NT2/D1 (cell line): ENCODE results near the gene MRPL18.

Experiments
- YY1 ChIP-seq: IDR thresholded peaks from 2 replicates; pipeline ENCODE4 v1.6.1; 2011; ENCODE audit not compliant: insufficient read length, insufficient read depth
- ZNF274 ChIP-seq: IDR thresholded peaks from 2 replicates; pipeline ENCODE4 v1.6.1; 2011; ENCODE audit warnings: mild to moderate bottlenecking, low read depth, low read length

DNA sequence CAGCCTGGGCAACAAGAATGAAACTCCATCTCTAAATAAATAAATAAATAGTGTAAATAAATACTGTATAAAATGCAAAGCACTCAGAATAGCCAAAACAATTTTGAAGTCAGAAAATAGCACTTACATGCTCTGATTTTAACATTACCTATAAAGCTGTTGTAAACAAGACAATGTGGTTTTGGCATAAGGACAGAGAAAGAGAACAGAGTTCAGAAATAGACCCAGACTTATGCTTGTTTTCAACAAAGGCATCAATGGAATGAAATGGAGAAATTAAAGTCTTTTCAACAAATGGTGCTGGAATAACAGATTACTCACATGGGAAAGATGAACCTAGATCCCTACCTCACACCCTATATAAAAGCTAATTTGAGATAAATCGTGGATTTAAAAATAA lies 18.1 kb upstream of the MRPL18 start:
- no peak for TF ChIP-seq YY1
- TF ChIP-seq ZNF274: no peak
